Inflammatory macrophage (primary cell): ENCODE results near the gene CYP1B1.
"Not testable (repeated sequence)": the region's sequence is repeated elsewhere in the genome, so short reads cannot be mapped to it uniquely, and the experiment has no call there.

ENCODE experiments used
- DNase-seq, 2 donors: peaks; one replicate each; pipeline ENCODE4 v3.0.0-alpha.2; 2020 to 2022

CYP1B1 gene

DNA sequence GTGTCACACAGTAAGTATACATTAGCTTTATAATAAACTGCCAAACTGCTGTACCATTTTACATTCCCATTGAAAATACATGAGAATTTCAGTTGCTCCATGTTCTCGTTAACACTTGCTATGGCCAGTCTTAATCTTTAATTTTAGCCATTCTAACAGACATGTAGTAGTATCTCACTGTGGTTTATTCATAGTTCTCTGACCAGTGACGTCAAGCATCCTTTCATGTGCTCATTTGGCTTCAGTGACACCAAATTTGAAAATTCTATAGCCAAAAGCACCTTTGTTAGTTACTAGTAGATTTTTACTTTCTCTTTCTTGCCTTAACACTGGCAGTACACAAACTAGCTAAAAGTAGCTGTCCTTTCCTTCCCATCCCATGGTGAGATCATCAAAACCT is 43.0 kb downstream of the CYP1B1 start:
- no peak for DNase-seq

DNA sequence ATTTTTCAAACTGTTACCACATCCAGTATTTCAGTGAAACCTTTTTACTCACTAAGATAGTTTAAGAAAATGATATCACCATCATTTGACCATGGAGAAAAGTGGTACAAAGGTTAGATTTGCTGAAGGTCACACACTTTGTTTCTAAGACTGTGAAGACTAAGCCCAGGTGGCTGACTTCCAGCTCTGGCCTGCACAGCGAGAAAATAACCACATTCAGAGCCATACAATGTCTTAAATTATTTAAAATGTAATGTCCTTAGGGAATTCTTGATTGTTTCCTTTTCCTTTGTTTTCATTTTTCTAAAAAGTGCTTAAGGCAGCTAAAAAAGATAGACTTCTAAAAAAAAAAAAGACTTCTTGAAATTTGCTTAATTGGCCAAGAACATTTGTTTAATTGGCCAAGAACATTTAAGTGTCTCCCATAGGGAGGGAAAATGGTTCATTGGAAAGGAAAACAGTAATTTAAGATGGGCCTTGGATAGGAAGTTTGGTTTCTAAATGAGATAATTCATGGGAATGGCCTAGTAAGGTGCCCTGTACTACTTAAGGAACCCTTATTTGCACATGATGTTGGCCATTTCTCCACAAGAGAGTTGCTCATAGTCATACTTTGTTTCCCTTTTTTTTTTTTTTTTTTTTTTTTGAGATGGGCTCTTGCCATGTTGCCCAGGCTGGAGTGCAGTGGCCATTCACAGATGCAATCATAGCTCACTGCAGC is 45.2 kb downstream of the CYP1B1 start:
- peak; percentile 60 to 65 for DNase-seq

DNA sequence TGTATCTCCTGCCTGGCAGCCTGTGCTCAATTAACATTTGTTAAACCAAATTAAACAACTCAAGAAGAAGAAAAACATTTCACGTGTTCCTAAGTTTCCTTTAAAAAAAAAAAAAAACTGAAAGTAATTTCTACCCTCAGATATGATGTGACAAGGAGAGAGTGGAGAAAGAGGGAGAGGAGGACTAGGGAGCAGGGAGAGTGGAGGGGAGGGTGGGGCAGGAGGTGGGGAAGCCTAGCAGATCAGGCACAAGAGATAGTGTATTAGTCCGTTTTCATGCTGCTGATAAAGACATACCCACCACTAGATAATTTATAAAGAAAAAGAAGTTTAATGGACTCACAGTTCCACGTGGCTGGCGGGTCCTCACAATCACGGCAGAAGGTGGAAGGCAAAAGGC is 46.4 kb downstream of the CYP1B1 start:
- DNase-seq = no peak

DNA sequence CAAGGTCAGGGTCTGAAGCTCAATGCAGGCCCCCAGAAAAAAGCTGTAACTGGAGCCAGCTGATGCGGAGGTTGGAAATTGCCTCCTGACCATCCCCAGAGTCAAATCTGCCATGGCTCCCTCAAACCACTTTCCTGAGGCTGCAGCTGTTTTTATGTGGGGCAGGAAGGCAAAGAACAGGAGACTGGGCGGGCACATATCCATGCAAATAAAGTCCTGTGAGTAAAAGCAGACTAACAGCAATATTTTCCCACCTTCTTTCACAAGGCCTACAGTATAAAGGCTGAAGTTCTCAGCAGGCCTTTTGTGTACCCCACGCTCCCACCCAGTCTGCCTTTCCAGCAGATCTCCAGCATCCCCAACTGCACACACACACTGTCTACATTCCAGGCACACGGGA is 47.1 kb downstream of the CYP1B1 start:
- no peak for DNase-seq

DNA sequence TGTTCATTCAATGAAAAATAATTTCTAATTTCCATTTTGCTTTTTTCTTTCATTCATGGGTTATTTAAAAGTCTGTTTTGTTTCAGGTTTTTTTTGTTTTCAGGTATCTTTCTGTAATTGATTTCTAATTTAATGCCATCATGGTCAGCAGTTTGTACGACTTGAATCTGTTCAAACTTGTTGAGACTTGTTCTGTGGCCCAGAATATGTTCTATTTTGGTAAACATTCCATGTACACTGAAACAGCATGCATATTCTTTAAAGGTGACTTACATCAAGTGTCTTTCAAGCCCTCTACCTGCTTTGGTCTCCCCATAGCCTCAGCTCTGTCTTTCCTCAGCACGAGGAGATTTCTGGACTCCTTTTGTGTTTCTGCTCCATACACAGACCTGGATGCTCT is 49.1 kb downstream of the CYP1B1 start:
- DNase-seq = no peak

DNA sequence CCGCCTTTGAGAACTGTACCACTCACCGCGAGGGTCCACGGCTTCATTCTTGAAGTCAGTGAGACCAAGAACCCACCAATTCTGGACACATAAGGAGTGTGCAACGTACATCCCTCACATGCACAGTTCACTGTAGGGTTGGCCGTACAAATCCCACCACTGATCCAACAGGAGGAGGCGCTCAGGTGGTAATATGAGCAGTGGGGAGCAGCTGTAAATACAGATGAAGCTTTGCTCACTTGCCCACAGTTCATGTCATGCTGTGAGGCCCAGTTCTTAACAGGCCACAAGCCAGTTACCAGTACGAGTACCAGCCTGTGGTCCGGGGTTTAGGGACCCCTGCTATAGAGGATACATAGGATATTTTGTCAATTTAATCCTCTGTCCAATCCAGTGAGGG is 54.4 kb downstream of the CYP1B1 start:
- no peak for DNase-seq

DNA sequence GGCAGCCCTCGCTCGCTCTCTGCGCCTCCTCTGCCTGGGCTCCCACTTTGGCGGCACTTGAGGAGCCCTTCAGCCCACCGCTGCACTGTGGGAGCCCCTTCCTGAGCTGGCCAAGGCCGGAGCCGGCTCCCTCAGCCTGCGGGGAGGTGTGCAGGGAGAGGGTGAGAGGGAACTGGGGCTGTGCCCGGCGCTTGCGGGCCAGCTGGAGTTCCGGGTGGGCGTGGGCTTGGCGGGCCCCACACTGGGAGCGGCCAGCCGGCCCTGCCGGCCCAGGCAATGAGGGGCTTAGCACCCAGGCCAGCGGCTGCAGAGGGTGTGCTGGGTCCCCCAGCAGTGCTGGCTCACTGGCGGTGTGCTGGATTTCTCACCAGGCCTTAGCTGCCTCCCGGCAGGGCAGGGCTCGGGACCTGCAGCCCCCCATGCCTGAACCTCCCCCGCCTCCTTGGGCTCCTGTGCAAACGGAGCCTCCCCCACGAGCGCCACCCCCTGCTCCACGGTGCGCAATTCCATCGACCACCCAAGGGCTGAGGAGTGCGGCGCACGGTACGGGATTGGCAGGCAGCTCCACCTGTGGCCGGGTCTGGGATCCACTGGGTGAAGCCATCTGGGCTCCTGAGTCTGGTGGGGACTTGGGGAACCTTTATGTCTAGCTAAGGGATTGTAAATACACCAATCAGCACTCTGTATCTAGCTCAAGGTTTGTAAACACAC is 55.4 kb downstream of the CYP1B1 start:
- DNase-seq = not testable (repeated sequence)

DNA sequence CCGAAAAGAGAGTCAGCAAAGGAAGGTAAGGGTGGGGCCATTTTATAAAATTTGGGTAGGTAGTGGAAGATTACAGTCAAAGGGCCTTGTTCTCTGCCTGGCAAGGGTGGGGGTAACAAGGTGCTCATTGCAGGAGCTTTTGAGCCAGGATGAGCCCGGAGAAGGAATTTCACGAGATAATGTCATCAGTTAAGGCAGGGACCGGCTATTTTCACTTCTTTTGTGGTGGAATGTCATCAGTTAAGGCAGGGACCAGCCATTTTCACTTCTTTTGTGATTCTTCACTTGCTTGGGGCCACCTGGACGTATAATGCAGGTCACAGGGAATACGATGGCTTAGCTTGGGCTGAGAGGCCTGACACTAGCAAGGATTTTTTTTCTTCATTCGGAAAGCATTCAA is 58.1 kb downstream of the CYP1B1 start:
- DNase-seq = no peak
